Calu3 (cell line): ENCODE data around the gene ZBED5. TPM values are rescaled to one million over a fixed set of nuclear protein-coding genes. Genes with fewer than 3 reads are reported as not detected.

Experiments
- BruUV-seq: library from RNA; stranded (reverse); fragments of 400-500 nt; replicated peaks from 2 replicates; lab custom pipeline; 2021; lab: Mats Ljungman, UMichigan
- CTCF ChIA-PET: fragments of 300-600 bp; sonication (Branson Sonifier 250); formaldehyde crosslinking; loops from one replicate; lab custom pipeline; 2022; ENCODE audit warnings: antibody characterized with exemption; lab: Charles Lee
- DNase-seq: peaks from one replicate; pipeline ENCODE4 v3.0.0; 2022
- H3K27ac Mint-ChIP-seq: one replicate; pipeline ENCODE4 v1.8.0; 2022; ENCODE audit warnings: mixed read lengths; ENCODE audit not compliant: unreplicated experiment
- H3K27me3 Mint-ChIP-seq: one replicate; pipeline ENCODE4 v1.8.0; 2022; ENCODE audit warnings: mixed read lengths; ENCODE audit not compliant: unreplicated experiment
- H3K36me3 Mint-ChIP-seq: one replicate; pipeline ENCODE4 v1.8.0; 2022; ENCODE audit warnings: mild to moderate bottlenecking, moderate library complexity, mixed read lengths; ENCODE audit not compliant: insufficient read depth, unreplicated experiment
- H3K4me1 Mint-ChIP-seq: one replicate; pipeline ENCODE4 v1.8.0; 2022; ENCODE audit warnings: mild to moderate bottlenecking, low read depth, mixed read lengths; ENCODE audit not compliant: unreplicated experiment
- H3K4me3 Mint-ChIP-seq: one replicate; pipeline ENCODE4 v1.8.0; 2022; ENCODE audit warnings: mild to moderate bottlenecking, low read depth, moderate library complexity, mixed read lengths; ENCODE audit not compliant: unreplicated experiment
- H3K9me3 Mint-ChIP-seq: one replicate; pipeline ENCODE4 v1.8.0; 2022; ENCODE audit warnings: low read depth, mixed read lengths; ENCODE audit not compliant: unreplicated experiment
- CTCF ChIP-seq: fragments of 200-600 bp; IDR thresholded peaks from one replicate; pipeline ENCODE4 v1.8.0; 2022; ENCODE audit warnings: antibody characterized with exemption; ENCODE audit not compliant: unreplicated experiment
- intact Hi-C: fragments of 100-400 bp; cut with micrococcal nuclease; formaldehyde crosslinking; loops from one replicate; pipeline ENCODE4 v1.10.0; 2022; ENCODE audit not compliant: unreplicated experiment
- total RNA-seq: library from RNA; stranded (reverse); gene quantifications from 2 replicates; pipeline ENCODE4 v1.2.3, GENCODE V29; 2022

Gene ZBED5
- total RNA-seq, 1 experiment from 2014 or later: 51.4 TPM

- Mint-ChIP-seq H3K27ac (peak overlapping the region; percentile 89), H3K4me3 (peak overlapping the region; percentile 96), H3K4me1 (peaks cover 17% of the 10 kb centered on the region), H3K27me3 (no peaks in the 10 kb centered on the region), H3K9me3 (no peaks in the 10 kb centered on the region), H3K36me3 (peaks cover 44% of the 10 kb centered on the region)
- CTCF ChIA-PET: interaction anchor here (0.8 to 2.1 kb wide), 11 partner anchors 10 to 152 kb away, joined by 3 to 13 read pairs (median 4); partner anchors contain the start of gene EIF4G2
- BruUV-seq: TSS peak; percentile 65
- TF ChIP-seq CTCF: no peak
- intact Hi-C loops: loop anchor here (5.0 to 10.0 kb wide), 3 partner anchors 51 to 156 kb away; partner anchors contain the start of gene EIF4G2
- DNase-seq: peak; percentile 46
Observed at GRCh38 chr11:10858439-10859325, 829 bp upstream of the ZBED5 start.

- no peak for DNase-seq
- TF ChIP-seq CTCF: no peak
- Mint-ChIP-seq H3K27ac (peak overlapping the region; percentile 89), H3K36me3 (peaks cover 53% of the 10 kb centered on the region), H3K27me3 (no peaks in the 10 kb centered on the region), H3K9me3 (no peaks in the 10 kb centered on the region), H3K4me3 (peak overlapping the region; percentile 96), H3K4me1 (peaks cover 17% of the 10 kb centered on the region)
- no TSS peak for BruUV-seq
- CTCF ChIA-PET: interaction anchor here (0.6 to 2.1 kb wide), 11 partner anchors 9 to 247 kb away, joined by 3 to 13 read pairs (median 4); partner anchors contain the start of gene EIF4G2
- intact Hi-C loops: loop anchor here (2.0 to 10.0 kb wide), 4 partner anchors 43 to 157 kb away; partner anchors contain the start of gene EIF4G2
Observed at GRCh38 chr11:10857459-10857708, 469 bp downstream of the ZBED5 start.

- no peak for TF ChIP-seq CTCF
- Mint-ChIP-seq H3K9me3 (no peaks in the 10 kb centered on the region), H3K4me3 (peak overlapping the region; percentile 96), H3K4me1 (peaks cover 21% of the 10 kb centered on the region), H3K36me3 (peaks cover 58% of the 10 kb centered on the region), H3K27me3 (no peaks in the 10 kb centered on the region), H3K27ac (peak overlapping the region; percentile 89)
- intact Hi-C loops: loop anchor here (2.0 to 10.0 kb wide), 4 partner anchors 44 to 158 kb away; partner anchors contain the start of gene EIF4G2
- DNase-seq: peak; percentile 42
- TSS peak; percentile 30 for BruUV-seq
- CTCF ChIA-PET: interaction anchor here (0.7 to 2.1 kb wide), 8 partner anchors 9 to 247 kb away, joined by 3 to 13 read pairs (median 5); partner anchors contain the start of gene EIF4G2
Observed at GRCh38 chr11:10856689-10857458, 979 bp downstream of the ZBED5 start.

GRCh38 chr11:10855295-10855694 is 2.6 kb downstream of the ZBED5 start:
- intact Hi-C loops: loop anchor here (5.0 to 10.0 kb wide), 3 partner anchors 48 to 160 kb away; partner anchors contain the start of gene EIF4G2
- BruUV-seq: no TSS peak
- Mint-ChIP-seq H3K4me3 (no peak overlapping the region), H3K36me3 (peaks cover 60% of the 10 kb centered on the region), H3K9me3 (no peaks in the 10 kb centered on the region), H3K27ac (no peak overlapping the region), H3K4me1 (peaks cover 23% of the 10 kb centered on the region), H3K27me3 (no peaks in the 10 kb centered on the region)
- CTCF ChIA-PET: interaction anchor here (0.9 kb wide), 1 partner anchor 85 kb away, joined by 3 read pairs; no protein-coding TSS in a partner anchor
- DNase-seq: no peak
- no peak for TF ChIP-seq CTCF
